NCI-H2029 (cell line): ENCODE measurements around the gene ANKRD53.

Experiments
- DNase-seq: peaks from one replicate; lab custom pipeline; 2025; lab: John Stamatoyannopoulos, UW

The ANKRD53 gene

GRCh38 chr2:70978341-70979179 is at the start of gene ANKRD53:
ANKRD53 (plus strand) TSS chr2:70978630; CDS start chr2:70978646, 16 bp downstream.
- DNase-seq: peak; percentile 49

- DNase-seq: no peak
These were observed 47.8 kb upstream of the ANKRD53 start for GRCh38 chr2:70930371-70931329.

GRCh38 chr2:70931376-70932000 is 46.9 kb upstream of the ANKRD53 start:
- DNase-seq: no peak

- no peak for DNase-seq
These were observed 45.7 kb upstream of the ANKRD53 start for GRCh38 chr2:70932631-70933230.

GRCh38 chr2:70934981-70935380 is 43.4 kb upstream of the ANKRD53 start:
- DNase-seq: no peak

GRCh38 chr2:70935468-70936164 is 42.8 kb upstream of the ANKRD53 start, which contains the start of gene ATP6V1B1:
ATP6V1B1 (plus strand) TSS chr2:70935900; CDS start chr2:70935955, 55 bp downstream.
- DNase-seq: peak; percentile 70

- peak; percentile 33 for DNase-seq
These were observed 42.1 kb upstream of the ANKRD53 start for GRCh38 chr2:70936165-70936978.

- DNase-seq: no peak
These were observed 41.2 kb upstream of the ANKRD53 start for GRCh38 chr2:70936979-70937811.

- DNase-seq: no peak
These were observed 40.4 kb upstream of the ANKRD53 start for GRCh38 chr2:70937866-70938585.

- DNase-seq: no peak
These were observed 39.9 kb upstream of the ANKRD53 start for GRCh38 chr2:70938586-70938950.

GRCh38 chr2:70939001-70939838 is 39.2 kb upstream of the ANKRD53 start:
- DNase-seq: no peak

GRCh38 chr2:70939839-70940580 is 38.4 kb upstream of the ANKRD53 start:
- no peak for DNase-seq

- no peak for DNase-seq
These were observed 37.2 kb upstream of the ANKRD53 start for GRCh38 chr2:70941186-70941585.

- DNase-seq: no peak
These were observed 36.7 kb upstream of the ANKRD53 start for GRCh38 chr2:70941701-70942100.

GRCh38 chr2:70942396-70943204 is 35.8 kb upstream of the ANKRD53 start:
- DNase-seq: no peak

GRCh38 chr2:70943205-70943871 is 35.1 kb upstream of the ANKRD53 start:
- DNase-seq: no peak
